Measurements from ENCODE around the gene GLP1R.
"Not testable (repeated sequence)": the region's sequence is repeated elsewhere in the genome, so short reads cannot be mapped to it uniquely, and the experiment has no call there.

The GLP1R gene

GRCh38 chr6:39128106-39128505 lies 79.5 kb downstream of the GLP1R start:
- no peak for DNase-seq (ENCODE audit: low spot score)

DNA sequence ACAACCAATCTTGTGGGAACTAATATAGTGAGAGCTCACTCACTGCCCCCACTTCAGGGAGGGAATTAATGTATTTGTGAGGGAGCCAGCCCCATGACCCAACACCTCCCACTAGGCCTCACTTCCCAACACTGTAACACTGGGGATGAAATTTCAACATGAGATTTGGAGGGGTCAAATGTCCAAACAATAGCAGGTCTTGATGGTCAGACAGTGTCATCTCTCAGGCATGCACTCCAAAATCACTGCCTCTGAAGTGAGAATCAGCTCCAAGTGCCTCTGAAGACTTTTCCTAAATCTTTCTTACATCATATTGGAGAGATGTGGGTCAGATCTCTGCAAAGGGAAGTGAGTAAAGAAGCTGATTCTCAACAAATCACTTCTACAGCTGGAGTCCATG lies 80.3 kb downstream of the GLP1R start:
- DNase-seq (ENCODE audit: low spot score), result no peak

- DNase-seq (ENCODE audit: low spot score), result no peak
Measured at GRCh38 chr6:39130691-39131090, 82.1 kb downstream of the GLP1R start.

- not testable (repeated sequence) for DNase-seq (ENCODE audit: low spot score)
Measured at GRCh38 chr6:39134761-39135160, 86.2 kb downstream of the GLP1R start.

DNA sequence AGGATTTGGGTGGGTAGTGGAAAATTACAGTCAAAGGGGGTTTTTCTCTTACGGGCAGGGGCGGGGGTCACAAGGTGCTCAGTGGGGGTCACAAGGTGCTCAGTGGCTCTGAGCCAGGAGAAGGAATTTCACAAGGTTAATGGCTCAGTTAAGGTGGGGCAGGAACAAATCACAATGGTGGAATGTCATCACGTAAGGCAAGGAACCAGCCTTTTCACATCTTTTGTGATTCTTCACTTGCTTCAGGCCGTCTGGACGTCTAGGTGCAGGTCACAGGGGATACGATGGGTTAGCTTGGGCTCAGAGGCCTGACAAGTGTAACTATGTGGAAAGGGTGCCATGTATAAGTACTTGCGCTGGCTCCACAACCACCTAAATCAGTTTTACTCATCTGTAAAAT lies 87.6 kb downstream of the GLP1R start:
- not testable (repeated sequence) for DNase-seq (ENCODE audit: low spot score)

- DNase-seq (ENCODE audit: low spot score), result peak; percentile 7
Measured at GRCh38 chr6:39137245-39137644, 88.7 kb downstream of the GLP1R start.

Data from CD4-positive, alpha-beta T cell treated with Interleukin-15 for 4 hours (primary cell).